Keratinocyte (primary cell): ENCODE measurements around the gene CACNA2D2. TPM values are rescaled to one million over a fixed set of nuclear protein-coding genes. Genes with fewer than 3 reads are reported as not detected.

Experiments
- DNase-seq: peaks from one replicate; pipeline ENCODE4 v3.0.0-alpha.2; 2011; ENCODE audit warnings: low read depth, missing footprints, low spot score
- FAIRE-seq: peaks from 2 replicates; lab custom pipeline; 2011; peaks lifted over from hg19 to GRCh38; lab: Jason Lieb, UNC
- H2AFZ ChIP-seq: 2 replicates; pipeline ENCODE4 v1.6.0; 2012; ENCODE audit warnings: low read length, control low read depth, inconsistent platforms; ENCODE audit not compliant: control insufficient read depth
- H3K27ac ChIP-seq: 2 replicates; pipeline ENCODE4 v1.5.1; 2011; ENCODE audit warnings: low read length; ENCODE audit not compliant: control insufficient read depth, insufficient read depth
- H3K27me3 ChIP-seq: 3 replicates; pipeline ENCODE4 v1.6.0; 2011; ENCODE audit warnings: low read length; ENCODE audit not compliant: control insufficient read depth, insufficient read depth; ENCODE audit errors: extremely low read depth
- H3K36me3 ChIP-seq, 2 experiments: 2 replicates in 1 of 2; 3 replicates in 1 of 2; pipeline ENCODE4 v1.5.1; 2011; ENCODE audit warnings: low read length in 2 of 2, mild to moderate bottlenecking in 1 of 2; ENCODE audit not compliant: control insufficient read depth in 2 of 2, insufficient read depth in 2 of 2; ENCODE audit errors: extremely low read depth in 1 of 2
- H3K4me1 ChIP-seq: 3 replicates; pipeline ENCODE4 v1.5.1; 2011; ENCODE audit warnings: low read length; ENCODE audit not compliant: control insufficient read depth, insufficient read depth; ENCODE audit errors: extremely low read depth
- H3K4me2 ChIP-seq: 3 replicates; pipeline ENCODE4 v1.6.0; 2011; ENCODE audit warnings: low read depth, low read length; ENCODE audit not compliant: control insufficient read depth, insufficient read depth; ENCODE audit errors: extremely low read depth
- H3K4me3 ChIP-seq, 3 experiments: fragments of 200-600 bp in 1 of 3; sonication (generic) in 1 of 3; 2 replicates in 2 of 3; 3 replicates in 1 of 3; pipeline ENCODE4 v1.5.1; 2011 to 2016; ENCODE audit warnings: low read length in 3 of 3, mild to moderate bottlenecking in 3 of 3, control low read depth in 2 of 3, inconsistent platforms in 1 of 3, low read depth in 1 of 3, mixed read lengths in 1 of 3, mixed run types in 1 of 3, moderate library complexity in 1 of 3; ENCODE audit not compliant: control insufficient read depth in 2 of 3, insufficient read depth in 2 of 3; ENCODE audit errors: extremely low read depth in 1 of 3
- H3K79me2 ChIP-seq: 2 replicates; pipeline ENCODE4 v1.6.0; 2012; ENCODE audit warnings: low read length; ENCODE audit not compliant: control insufficient read depth, insufficient read depth
- H3K9ac ChIP-seq: 3 replicates; pipeline ENCODE4 v1.6.0; 2011; ENCODE audit warnings: low read length; ENCODE audit not compliant: control insufficient read depth, insufficient read depth; ENCODE audit errors: extremely low read depth
- H3K9me1 ChIP-seq: 3 replicates; pipeline ENCODE4 v1.6.0; 2011; ENCODE audit warnings: low read length; ENCODE audit not compliant: control insufficient read depth, insufficient read depth; ENCODE audit errors: extremely low read depth
- H3K9me3 ChIP-seq: 2 replicates; pipeline ENCODE4 v1.5.1; 2012; ENCODE audit warnings: low read depth, low read length; ENCODE audit not compliant: control insufficient read depth
- H4K20me1 ChIP-seq: 3 replicates; pipeline ENCODE4 v1.6.0; 2011; ENCODE audit warnings: low read length; ENCODE audit not compliant: control insufficient read depth, insufficient read depth; ENCODE audit errors: extremely low read depth
- EZH2 ChIP-seq: IDR thresholded peaks from one replicate; pipeline ENCODE4 v1.6.1; 2012; ENCODE audit warnings: inconsistent platforms, mild to moderate bottlenecking, low read length, moderate library complexity
- dilution Hi-C: fragments of 300-500 bp; cut with MboI; formaldehyde crosslinking; loops from one replicate; pipeline ENCODE4 v1.7.0; 2020; ENCODE audit warnings: low sequenced_read_pairs; ENCODE audit not compliant: extremely low pct_ligation_motif_present
- polyA plus RNA-seq, 5 experiments: library from polyadenylated mRNA; depleted of rRNA in 3 of 5; stranded (reverse) in 3 of 5; stranded (forward) in 1 of 5; unstranded in 1 of 5; fragments of >200 nt; gene quantifications; 1 replicate in 1 of 5; 2 replicates in 3 of 5; 3 replicates in 1 of 5; pipeline versions ENCODE4 v1.2.1 to v1.2.3, GENCODE V29; 2011 to 2012; ENCODE audit warnings: missing spikeins in 2 of 5, low read depth in 1 of 5, low replicate concordance in 1 of 5
- TF ChIP-seq, protein P1 (sequence below), 3 experiments: IDR thresholded peaks in 1 of 3; conservative IDR thresholded peaks in 1 of 3; optimal IDR thresholded peaks in 1 of 3; 2 replicates in 2 of 3; 3 replicates in 1 of 3; pipeline versions ENCODE3 to v1.5.1; 2011; ENCODE audit warnings: low read length in 3 of 3, mild to moderate bottlenecking in 3 of 3, moderate library complexity in 2 of 3, control low read depth in 1 of 3, inconsistent platforms in 1 of 3; ENCODE audit not compliant: insufficient read depth in 2 of 3; ENCODE audit errors: extremely low read depth in 1 of 3

CACNA2D2 gene
- polyA plus RNA-seq, 1 donor (not counting 4 experiments of a cell fraction or from before 2014, with no cell fraction given) = 0.04 TPM

DNA sequence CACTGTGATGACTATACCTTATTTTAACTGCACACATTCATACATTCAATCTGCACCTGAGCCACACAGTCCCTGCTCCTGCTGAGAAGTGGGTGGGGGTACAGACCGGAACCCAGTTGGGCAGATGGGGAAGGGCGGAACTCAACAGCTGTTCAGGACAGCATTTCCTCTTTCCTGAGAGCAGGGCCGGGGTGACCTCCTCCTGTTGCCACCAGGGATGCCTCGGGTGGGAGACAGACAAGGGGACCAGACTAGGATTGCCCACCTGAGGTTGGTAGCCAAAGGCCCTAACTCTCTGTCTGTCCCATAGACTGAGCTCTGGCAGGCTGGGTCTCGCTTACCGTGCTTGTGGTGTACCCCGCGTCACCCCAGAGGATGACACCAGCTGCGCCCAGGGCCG is 184.8 kb downstream of the CACNA2D2 start:
- H3K9me1 ChIP-seq = peaks cover 7% of the 10 kb centered on the region
- FAIRE-seq (no peak), DNase-seq (no peak)
- H3K9ac ChIP-seq = no peak overlapping the region
- no peak for TF ChIP-seq EZH2
- TF ChIP-seq, protein P1, sequence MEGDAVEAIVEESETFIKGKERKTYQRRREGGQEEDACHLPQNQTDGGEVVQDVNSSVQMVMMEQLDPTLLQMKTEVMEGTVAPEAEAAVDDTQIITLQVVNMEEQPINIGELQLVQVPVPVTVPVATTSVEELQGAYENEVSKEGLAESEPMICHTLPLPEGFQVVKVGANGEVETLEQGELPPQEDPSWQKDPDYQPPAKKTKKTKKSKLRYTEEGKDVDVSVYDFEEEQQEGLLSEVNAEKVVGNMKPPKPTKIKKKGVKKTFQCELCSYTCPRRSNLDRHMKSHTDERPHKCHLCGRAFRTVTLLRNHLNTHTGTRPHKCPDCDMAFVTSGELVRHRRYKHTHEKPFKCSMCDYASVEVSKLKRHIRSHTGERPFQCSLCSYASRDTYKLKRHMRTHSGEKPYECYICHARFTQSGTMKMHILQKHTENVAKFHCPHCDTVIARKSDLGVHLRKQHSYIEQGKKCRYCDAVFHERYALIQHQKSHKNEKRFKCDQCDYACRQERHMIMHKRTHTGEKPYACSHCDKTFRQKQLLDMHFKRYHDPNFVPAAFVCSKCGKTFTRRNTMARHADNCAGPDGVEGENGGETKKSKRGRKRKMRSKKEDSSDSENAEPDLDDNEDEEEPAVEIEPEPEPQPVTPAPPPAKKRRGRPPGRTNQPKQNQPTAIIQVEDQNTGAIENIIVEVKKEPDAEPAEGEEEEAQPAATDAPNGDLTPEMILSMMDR (optimal IDR thresholded peaks at IDR 0.05 in 1 of 3, IDR thresholded peaks at IDR 0.05 in 1 of 3, conservative IDR thresholded peaks at IDR 0.05 in 1 of 3; ENCODE audit: extremely low read depth in 1 of 3, insufficient read depth in 2 of 3, low read length in 3 of 3) = no peak
- no peak overlapping the region for H3K4me2 ChIP-seq
- dilution Hi-C loops = no loop called here
- H3K79me2 ChIP-seq = peaks cover 35% of the 10 kb centered on the region
- H3K36me3 ChIP-seq = peaks cover 12 to 25% of the 10 kb centered on the region in 2 experiments
- no peaks in the 10 kb centered on the region for H3K27me3 ChIP-seq
- H3K4me1 ChIP-seq = peaks cover 45% of the 10 kb centered on the region
- H3K4me3 ChIP-seq = no peak overlapping the region
- H4K20me1 ChIP-seq = no peaks in the 10 kb centered on the region
- no peaks in the 10 kb centered on the region for H3K9me3 ChIP-seq
- H3K27ac ChIP-seq = no peak overlapping the region
- no peak overlapping the region for H2AFZ ChIP-seq

GRCh38 chr3:50318163-50318562 is 185.3 kb downstream of the CACNA2D2 start:
- Histone ChIP-seq H3K9me1 (peaks cover 7% of the 10 kb centered on the region), H3K9me3 (no peaks in the 10 kb centered on the region), H3K4me3 (no peak overlapping the region), H3K27me3 (no peaks in the 10 kb centered on the region), H3K4me2 (no peak overlapping the region), H4K20me1 (no peaks in the 10 kb centered on the region), H2AFZ (no peak overlapping the region), H3K27ac (peak overlapping the region; percentile 40), H3K9ac (peak overlapping the region; percentile 71), H3K4me1 (peaks cover 47% of the 10 kb centered on the region), H3K36me3 (peaks cover 12 to 25% of the 10 kb centered on the region in 2 experiments), H3K79me2 (peaks cover 35% of the 10 kb centered on the region)
- DNase-seq (no peak), FAIRE-seq (no peak)
- TF ChIP-seq EZH2 = no peak
- TF ChIP-seq, protein P1 (optimal IDR thresholded peaks at IDR 0.05 in 1 of 3, IDR thresholded peaks at IDR 0.05 in 1 of 3, conservative IDR thresholded peaks at IDR 0.05 in 1 of 3; ENCODE audit: extremely low read depth in 1 of 3, insufficient read depth in 2 of 3, low read length in 3 of 3) = no peak
- dilution Hi-C loops = no loop called here
